ENCODE results near the gene ADAMTS12. TPM values are rescaled to one million over a fixed set of nuclear protein-coding genes. Genes with fewer than 3 reads are reported as not detected.

The ADAMTS12 gene
- total and polyA plus RNA-seq, 2 experiments from 2014 or later = 7.8 to 11.5 TPM

- peaks cover 35% of the 10 kb centered on the region for H3F3A ChIP-seq (ENCODE audit: insufficient read depth)
- H3K9me2 ChIP-seq (ENCODE audit: insufficient read depth) = no peaks in the 10 kb centered on the region
- H3K79me2 ChIP-seq (ENCODE audit: insufficient read depth) = peaks cover 45% of the 10 kb centered on the region
- in situ Hi-C loops (cut with MboI) = no loop called here
- peak overlapping the region; percentile 62 for H3K4me3 ChIP-seq
- peak overlapping the region; percentile 63 for H3K27ac ChIP-seq
- peak overlapping the region; percentile 63 for H3K9ac ChIP-seq
- peak overlapping the region; percentile 75 for H2AFZ ChIP-seq
- H3K27me3 ChIP-seq (replicated peaks; ENCODE audit: insufficient read depth) = no peaks in the 10 kb centered on the region
- WGBS, 2 experiments (ENCODE audit: low coverage in 1 of 2, low lambda C conversion rate in 2 of 2, missing lambda C conversion rate in 2 of 2) = 3 to 4% methylated on average over 5 of the region's 5 CpGs
- peak; percentile 53 for DNase-seq
- peaks cover 52% of the 10 kb centered on the region for H3K4me1 ChIP-seq (ENCODE audit: insufficient read depth)
- no peaks in the 10 kb centered on the region for H3K36me3 ChIP-seq (ENCODE audit: low read depth)
- TF ChIP-seq EZH2phosphoT487 (IDR thresholded peaks at IDR 0.05; ENCODE audit: insufficient read depth, low read depth) (no peak), EZH2 (IDR thresholded peaks at IDR 0.05; ENCODE audit: insufficient read depth, poor library complexity, severe bottlenecking) (no peak)
- H3K4me2 ChIP-seq (ENCODE audit: unreplicated experiment) = peak overlapping the region; percentile 88
- no peaks in the 10 kb centered on the region for H4K20me1 ChIP-seq (ENCODE audit: insufficient read depth)
- no peaks in the 10 kb centered on the region for H3K9me3 ChIP-seq (ENCODE audit: low read depth)
Observed at GRCh38 chr5:33852319-33852718, 39.5 kb downstream of the ADAMTS12 start.

- H3K9ac ChIP-seq = no peak overlapping the region
- H2AFZ ChIP-seq = no peak overlapping the region
- H3K79me2 ChIP-seq (ENCODE audit: insufficient read depth) = peaks cover 28% of the 10 kb centered on the region
- WGBS, 2 experiments (ENCODE audit: low coverage in 1 of 2, low lambda C conversion rate in 2 of 2, missing lambda C conversion rate in 2 of 2) = 81 to 84% methylated on average over 9 of the region's 9 CpGs
- peaks cover 27% of the 10 kb centered on the region for H3F3A ChIP-seq (ENCODE audit: insufficient read depth)
- no peak overlapping the region for H3K4me2 ChIP-seq (ENCODE audit: unreplicated experiment)
- no peaks in the 10 kb centered on the region for H4K20me1 ChIP-seq (ENCODE audit: insufficient read depth)
- DNase-seq = peak; percentile 64
- H3K27ac ChIP-seq = no peak overlapping the region
- H3K36me3 ChIP-seq (ENCODE audit: low read depth) = no peaks in the 10 kb centered on the region
- in situ Hi-C loops (cut with MboI) = no loop called here
- no peaks in the 10 kb centered on the region for H3K9me2 ChIP-seq (ENCODE audit: insufficient read depth)
- H3K4me3 ChIP-seq = no peak overlapping the region
- peaks cover 45% of the 10 kb centered on the region for H3K4me1 ChIP-seq (ENCODE audit: insufficient read depth)
- no peaks in the 10 kb centered on the region for H3K9me3 ChIP-seq (ENCODE audit: low read depth)
- no peaks in the 10 kb centered on the region for H3K27me3 ChIP-seq (replicated peaks; ENCODE audit: insufficient read depth)
- TF ChIP-seq EZH2phosphoT487 (IDR thresholded peaks at IDR 0.05; ENCODE audit: insufficient read depth, low read depth) (no peak), EZH2 (IDR thresholded peaks at IDR 0.05; ENCODE audit: insufficient read depth, poor library complexity, severe bottlenecking) (no peak)
Observed at GRCh38 chr5:33850100-33850594, 41.6 kb downstream of the ADAMTS12 start.

- Histone ChIP-seq H3K79me2 (ENCODE audit: insufficient read depth) (peaks cover 25% of the 10 kb centered on the region), H3K9ac (no peak overlapping the region), H4K20me1 (ENCODE audit: insufficient read depth) (no peaks in the 10 kb centered on the region), H3K4me3 (no peak overlapping the region), H3K9me2 (ENCODE audit: insufficient read depth) (no peaks in the 10 kb centered on the region), H3K27me3 (replicated peaks; ENCODE audit: insufficient read depth) (no peaks in the 10 kb centered on the region), H3K4me2 (ENCODE audit: unreplicated experiment) (no peak overlapping the region), H3K27ac (no peak overlapping the region), H3K4me1 (ENCODE audit: insufficient read depth) (peaks cover 36% of the 10 kb centered on the region), H3K9me3 (ENCODE audit: low read depth) (no peaks in the 10 kb centered on the region), H3F3A (ENCODE audit: insufficient read depth) (peaks cover 16% of the 10 kb centered on the region), H2AFZ (no peak overlapping the region), H3K36me3 (ENCODE audit: low read depth) (no peaks in the 10 kb centered on the region)
- 92 to 93% methylated on average over 2 of the region's 2 CpGs for WGBS, 2 experiments (ENCODE audit: low coverage in 1 of 2, low lambda C conversion rate in 2 of 2, missing lambda C conversion rate in 2 of 2)
- no peak for DNase-seq
- no peak for TF ChIP-seq EZH2 (IDR thresholded peaks at IDR 0.05; ENCODE audit: insufficient read depth, poor library complexity, severe bottlenecking)
- TF ChIP-seq EZH2phosphoT487 (IDR thresholded peaks at IDR 0.05; ENCODE audit: insufficient read depth, low read depth) = no peak
- in situ Hi-C loops (cut with MboI) = no loop called here
Observed at GRCh38 chr5:33848554-33848953, 43.2 kb downstream of the ADAMTS12 start.

GRCh38 chr5:33846851-33847250 is 44.9 kb downstream of the ADAMTS12 start:
- no peak for DNase-seq
- peaks cover 17% of the 10 kb centered on the region for H3K79me2 ChIP-seq (ENCODE audit: insufficient read depth)
- no peaks in the 10 kb centered on the region for H3K9me2 ChIP-seq (ENCODE audit: insufficient read depth)
- no peak overlapping the region for H3K9ac ChIP-seq
- no peaks in the 10 kb centered on the region for H3K27me3 ChIP-seq (replicated peaks; ENCODE audit: insufficient read depth)
- H3F3A ChIP-seq (ENCODE audit: insufficient read depth) = peaks cover 23% of the 10 kb centered on the region
- H3K36me3 ChIP-seq (ENCODE audit: low read depth) = no peaks in the 10 kb centered on the region
- peaks cover 36% of the 10 kb centered on the region for H3K4me1 ChIP-seq (ENCODE audit: insufficient read depth)
- WGBS, 2 experiments (ENCODE audit: low coverage in 1 of 2, low lambda C conversion rate in 2 of 2, missing lambda C conversion rate in 2 of 2) = 94 to 98% methylated on average over 2 of the region's 2 CpGs
- H3K4me2 ChIP-seq (ENCODE audit: unreplicated experiment) = no peak overlapping the region
- no peak overlapping the region for H2AFZ ChIP-seq
- in situ Hi-C loops (cut with MboI) = no loop called here
- H3K27ac ChIP-seq = no peak overlapping the region
- no peak for TF ChIP-seq EZH2phosphoT487 (IDR thresholded peaks at IDR 0.05; ENCODE audit: insufficient read depth, low read depth)
- no peak for TF ChIP-seq EZH2 (IDR thresholded peaks at IDR 0.05; ENCODE audit: insufficient read depth, poor library complexity, severe bottlenecking)
- no peak overlapping the region for H3K4me3 ChIP-seq
- no peaks in the 10 kb centered on the region for H3K9me3 ChIP-seq (ENCODE audit: low read depth)
- no peaks in the 10 kb centered on the region for H4K20me1 ChIP-seq (ENCODE audit: insufficient read depth)

Data from GM23248 (cell line).